Hematopoietic multipotent progenitor cell treated with erythropoietin and hydrocortisone succinate and interleukin-3 and kit ligand, for 15 days (in vitro differentiated cells): ENCODE data around the gene QRICH1.

ENCODE experiments used
- DNase-seq: peaks from one replicate; pipeline ENCODE4 v3.0.0-alpha.2; 2015; ENCODE audit warnings: low spot score

The QRICH1 gene

GRCh38 chr3:49093853-49094767 is at the start of gene QRICH1:
TSS of gene QRICH1 (minus strand) at chr3:49094071. CDS start at chr3:49077017, 17,054 bp downstream.
- peak; percentile 99 for DNase-seq

- DNase-seq, result no peak
Observed at GRCh38 chr3:49140080-49140479, 46.2 kb upstream of the QRICH1 start.

- DNase-seq, result no peak
Observed at GRCh38 chr3:49135499-49135898, 41.6 kb upstream of the QRICH1 start.

- no peak for DNase-seq
Observed at GRCh38 chr3:49134471-49135265, 40.8 kb upstream of the QRICH1 start.

DNA sequence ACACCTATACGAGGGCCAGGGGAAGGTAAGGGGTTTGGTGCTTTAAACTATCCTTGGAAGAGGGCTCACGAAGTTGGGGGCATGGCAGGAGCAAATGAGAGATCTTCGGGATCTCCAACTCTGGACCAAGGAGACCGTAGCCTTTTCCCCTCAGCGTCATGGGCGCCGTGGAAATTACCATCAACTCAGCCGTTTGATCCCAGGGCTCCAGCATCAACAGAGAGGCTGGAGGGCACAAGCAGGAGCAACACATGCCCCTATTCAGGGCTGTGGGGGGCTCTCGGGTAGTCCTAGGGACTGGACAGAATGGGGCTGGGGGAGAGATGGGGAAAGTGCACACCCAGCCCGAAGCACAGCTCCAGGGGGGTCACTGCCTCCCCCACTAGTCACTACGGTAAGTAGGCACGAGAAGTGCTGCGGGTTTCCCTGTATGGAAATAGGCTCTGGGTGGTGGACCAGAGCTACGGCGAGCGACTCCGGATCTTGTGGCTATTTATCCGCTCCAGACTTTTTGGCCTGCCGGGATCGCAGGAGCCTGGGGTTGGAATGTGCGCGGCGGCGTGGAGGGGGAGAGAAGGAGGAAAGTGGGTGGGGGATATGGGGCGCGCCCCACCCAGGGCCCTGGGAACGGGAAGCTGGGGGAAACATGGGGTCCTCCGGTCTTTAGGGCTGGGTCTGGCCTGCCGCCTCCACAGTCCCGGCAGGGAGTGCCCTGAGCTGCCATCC is 39.5 kb upstream of the QRICH1 start:
- DNase-seq, result no peak

- no peak for DNase-seq
Observed at GRCh38 chr3:49132437-49133225, 38.8 kb upstream of the QRICH1 start, which contains the start of gene LAMB2. TSS of gene LAMB2 (minus strand) at chr3:49133050. CDS start at chr3:49132867, 183 bp downstream.

- DNase-seq, result no peak
Observed at GRCh38 chr3:49132073-49132436, 38.2 kb upstream of the QRICH1 start.

DNA sequence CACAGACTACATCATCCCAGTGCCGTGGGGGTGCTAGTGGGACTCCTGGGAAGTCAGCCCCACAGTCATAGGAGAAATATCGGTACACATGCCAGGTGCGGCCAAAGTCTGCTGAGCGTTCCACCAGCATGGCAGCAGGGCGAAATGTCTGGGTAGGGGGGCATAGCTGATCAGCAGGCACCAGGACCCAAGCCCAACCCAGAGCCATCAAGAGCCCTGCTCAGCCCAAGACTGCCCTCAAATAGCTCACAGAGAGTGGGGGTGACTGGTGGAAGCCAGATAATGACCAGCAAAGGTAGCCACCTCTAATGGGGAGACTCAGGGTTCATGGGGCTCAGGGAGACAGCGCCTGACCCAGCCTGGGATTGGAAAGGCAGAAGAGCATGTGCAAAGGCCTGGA is 37.7 kb upstream of the QRICH1 start:
- DNase-seq, result no peak

DNA sequence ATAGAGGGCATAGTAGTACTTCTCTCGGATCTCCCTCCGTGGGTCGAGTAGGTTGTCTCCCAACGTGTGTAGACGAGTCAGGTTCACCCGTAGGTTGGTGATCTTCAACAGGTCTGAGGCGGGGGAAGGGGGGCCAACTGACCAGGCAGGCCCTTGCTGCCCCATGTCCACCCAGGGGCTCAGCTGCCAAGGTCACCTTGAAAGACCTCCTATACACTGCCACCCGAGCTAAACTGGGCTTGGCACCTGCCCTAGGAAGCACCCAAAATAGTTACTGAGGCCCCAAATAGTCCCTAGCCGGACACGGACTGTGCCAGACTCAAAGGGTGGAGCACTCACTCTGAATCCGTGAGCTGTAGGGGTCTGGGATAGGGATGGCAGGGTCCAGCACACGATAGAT is 37.2 kb upstream of the QRICH1 start:
- no peak for DNase-seq

DNA sequence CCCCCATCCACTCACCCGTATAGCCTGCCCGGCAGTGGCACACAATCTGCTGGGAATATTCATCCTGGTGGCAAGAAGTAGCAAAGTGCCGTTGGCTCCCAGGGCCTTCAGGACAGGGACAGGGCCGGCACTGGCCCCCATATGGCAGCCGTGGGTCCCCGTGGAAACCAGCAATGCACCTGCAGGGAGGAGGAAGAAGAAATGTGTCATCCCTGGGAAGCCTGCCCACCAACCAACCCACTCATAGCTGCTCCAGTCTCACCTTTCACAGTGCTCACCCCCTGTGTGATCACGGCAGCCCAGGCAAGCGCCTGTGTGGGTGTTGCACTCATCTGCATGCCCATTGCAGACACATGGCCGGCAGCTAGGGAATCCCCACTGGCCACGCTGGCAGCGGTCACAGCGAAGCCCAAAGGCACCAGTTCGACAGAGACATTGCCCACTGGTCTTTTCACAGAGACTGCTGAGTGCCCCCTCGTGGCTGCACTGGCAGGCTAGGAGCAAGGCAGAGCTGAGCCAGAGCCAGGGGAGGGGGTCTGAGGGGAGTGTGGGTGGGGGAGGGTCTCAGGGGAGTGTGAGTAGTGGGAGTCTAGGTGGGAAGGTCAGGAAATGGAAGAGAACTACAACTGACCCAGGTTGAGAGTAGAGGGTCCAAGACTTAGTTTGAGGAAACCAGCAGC is 31.3 kb upstream of the QRICH1 start:
- DNase-seq, result no peak

- DNase-seq, result no peak
Observed at GRCh38 chr3:49124203-49124602, 30.3 kb upstream of the QRICH1 start.

- no peak for DNase-seq
Observed at GRCh38 chr3:49123687-49124086, 29.8 kb upstream of the QRICH1 start.

GRCh38 chr3:49122886-49123545 is 29.1 kb upstream of the QRICH1 start:
- DNase-seq, result no peak

DNA sequence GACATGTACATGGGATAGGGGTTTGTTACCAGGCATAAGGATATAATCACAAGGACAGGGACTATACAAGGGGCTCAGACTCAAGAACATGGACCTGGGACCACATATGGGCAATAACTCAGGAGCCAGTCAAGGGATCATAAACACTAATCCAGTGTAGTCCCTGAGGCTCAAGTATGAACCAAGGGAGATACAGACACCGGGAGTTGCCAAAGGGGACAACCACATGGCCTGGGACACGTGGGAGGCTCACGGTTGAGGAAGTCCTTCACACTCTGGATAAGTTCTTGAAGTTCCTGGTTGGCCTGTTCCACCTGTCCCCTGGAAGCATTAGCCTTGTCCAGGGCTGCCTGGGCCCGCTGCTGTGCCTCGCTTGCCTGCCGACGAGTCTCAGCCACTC is 28.6 kb upstream of the QRICH1 start:
- no peak for DNase-seq

GRCh38 chr3:49122022-49122421 is 28.2 kb upstream of the QRICH1 start:
- DNase-seq, result no peak

DNA sequence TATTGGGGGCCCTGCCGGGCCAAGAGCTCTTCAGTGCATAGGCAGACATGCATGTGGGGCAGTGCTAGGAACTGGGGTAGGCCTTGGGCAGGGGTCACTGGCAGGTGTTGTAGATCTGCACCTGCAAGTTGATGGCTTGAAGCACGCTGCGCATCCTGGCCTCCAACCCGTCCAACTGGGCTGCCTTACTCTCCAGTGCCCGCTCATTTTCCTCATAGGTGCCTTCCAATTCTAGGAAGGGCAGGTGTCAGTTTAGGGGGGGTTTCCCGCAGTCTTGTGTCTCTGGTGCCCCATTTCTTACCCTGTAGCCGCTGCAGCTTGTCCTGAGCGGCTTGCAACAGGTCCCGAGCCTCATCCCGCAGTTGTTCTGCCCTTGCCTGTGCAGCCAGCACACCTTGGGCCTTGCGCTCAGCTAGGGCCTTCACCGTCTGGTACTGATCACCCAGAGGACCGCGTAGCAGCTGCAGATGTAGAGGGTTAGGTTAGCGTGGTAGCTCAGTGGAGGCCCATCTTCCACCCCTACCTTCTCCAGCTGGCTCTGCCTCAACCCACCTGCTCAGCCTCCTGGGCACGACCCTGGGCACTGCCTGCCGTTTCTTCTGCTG is 27.4 kb upstream of the QRICH1 start:
- DNase-seq, result no peak

DNA sequence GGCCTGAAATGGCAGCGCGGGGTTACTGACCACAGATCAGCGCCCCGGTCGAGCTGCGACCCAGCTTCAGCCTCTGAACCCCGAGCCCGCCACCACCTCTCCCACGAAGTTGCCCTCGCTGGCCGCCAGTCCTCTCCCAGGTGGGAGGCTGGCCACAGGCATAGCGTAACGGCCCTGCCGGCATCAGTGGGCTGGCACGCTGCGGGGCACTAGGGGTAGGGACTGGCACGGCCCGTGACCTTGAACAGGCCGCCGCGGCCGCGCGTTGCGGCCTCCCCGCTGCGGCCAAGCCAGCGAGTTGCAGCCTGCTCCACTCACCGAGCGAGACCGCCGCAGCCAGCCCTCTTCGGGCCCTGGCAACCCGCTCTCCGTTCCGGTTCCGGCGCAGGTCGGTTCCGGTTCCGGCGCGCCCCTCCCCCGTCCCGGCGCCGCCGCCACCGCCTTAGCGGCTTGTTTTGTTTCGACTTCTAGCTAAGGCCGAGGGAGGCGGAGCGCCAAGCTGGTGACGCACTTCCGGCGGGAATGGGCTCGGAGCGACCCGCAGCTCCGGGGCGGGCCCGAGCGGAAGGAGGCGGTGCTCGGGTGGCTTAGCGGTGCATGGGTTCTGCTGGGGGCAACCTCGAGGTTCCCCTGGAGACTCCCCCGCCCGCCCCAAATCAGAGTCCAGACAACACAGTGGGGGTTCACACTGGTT is 26.7 kb upstream of the QRICH1 start, which contains the start of gene USP19:
USP19 (minus strand) TSS at position 386 of the 694 bp plus-strand sequence. CDS start 1,678 bp downstream, outside the sequence.
- DNase-seq, result peak; percentile 93

DNA sequence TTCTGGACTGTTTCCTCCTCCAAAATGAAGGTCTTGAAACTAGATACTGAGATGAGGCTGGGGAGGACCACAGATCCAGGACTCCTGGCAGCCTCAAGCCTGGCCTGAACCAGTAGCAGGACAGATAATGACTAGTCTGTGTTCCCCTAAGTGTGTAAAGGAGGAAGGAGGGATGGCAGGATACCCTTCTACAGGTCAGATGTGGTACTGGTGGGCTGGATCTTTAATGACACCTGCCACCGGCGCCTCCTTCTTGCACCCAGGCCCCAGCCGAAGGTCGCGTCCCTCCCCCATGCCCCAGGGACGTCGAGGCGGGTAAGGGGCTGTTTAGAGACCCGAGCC is 26.2 kb upstream of the QRICH1 start:
- peak; percentile 24 for DNase-seq

GRCh38 chr3:49119439-49119838 is 25.6 kb upstream of the QRICH1 start:
- DNase-seq, result no peak
